Neural cell (in vitro differentiated cells): ENCODE measurements around the gene RMI2.

Experiments
- EP300 ChIP-seq: fragments of 450-650 bp; conservative IDR thresholded peaks from 2 replicates; pipeline ENCODE4 v1.6.1; 2014; ENCODE audit warnings: antibody characterized with exemption, mild to moderate bottlenecking, moderate library complexity; ENCODE audit not compliant: poor library complexity, severe bottlenecking
- EZH2 ChIP-seq: fragments of 200-600, 300-800 bp; shearing (Covaris generic), sonication (generic); IDR thresholded peaks from 2 replicates; pipeline ENCODE4 v1.6.1; 2014; ENCODE audit warnings: antibody characterized with exemption, low read length, borderline replicate concordance, mild to moderate bottlenecking; ENCODE audit not compliant: insufficient read depth, poor library complexity, severe bottlenecking
- MXI1 ChIP-seq: fragments of 450-650 bp; conservative IDR thresholded peaks from 2 replicates; pipeline ENCODE4 v1.6.1; 2014; ENCODE audit warnings: antibody characterized with exemption, mild to moderate bottlenecking; ENCODE audit not compliant: poor library complexity, severe bottlenecking
- POLR2AphosphoS5 ChIP-seq: IDR thresholded peaks from 2 replicates; pipeline ENCODE4 v1.6.1; 2012
- RAD21 ChIP-seq: fragments of 450-650 bp; conservative IDR thresholded peaks from 2 replicates; pipeline ENCODE4 v1.6.1; 2014; ENCODE audit warnings: antibody characterized with exemption, mild to moderate bottlenecking, moderate library complexity
- SMC3 ChIP-seq: fragments of 450-650 bp; conservative IDR thresholded peaks from 2 replicates; pipeline ENCODE4 v1.6.1; 2014; ENCODE audit warnings: antibody characterized with exemption, mild to moderate bottlenecking, moderate library complexity; ENCODE audit not compliant: poor library complexity
- TAF1 ChIP-seq: IDR thresholded peaks from 2 replicates; pipeline ENCODE4 v1.6.1; 2012; ENCODE audit warnings: low read depth
- TF ChIP-seq, protein P1 (sequence below): IDR thresholded peaks from 2 replicates; pipeline ENCODE4 v1.6.1; 2012; ENCODE audit warnings: borderline replicate concordance
- TF ChIP-seq, protein P2 (sequence below): fragments of 450-650 bp; IDR thresholded peaks from 2 replicates; pipeline ENCODE4 v1.5.1; 2014; ENCODE audit warnings: antibody characterized with exemption, mild to moderate bottlenecking, moderate library complexity; ENCODE audit not compliant: poor library complexity, severe bottlenecking

DNA sequence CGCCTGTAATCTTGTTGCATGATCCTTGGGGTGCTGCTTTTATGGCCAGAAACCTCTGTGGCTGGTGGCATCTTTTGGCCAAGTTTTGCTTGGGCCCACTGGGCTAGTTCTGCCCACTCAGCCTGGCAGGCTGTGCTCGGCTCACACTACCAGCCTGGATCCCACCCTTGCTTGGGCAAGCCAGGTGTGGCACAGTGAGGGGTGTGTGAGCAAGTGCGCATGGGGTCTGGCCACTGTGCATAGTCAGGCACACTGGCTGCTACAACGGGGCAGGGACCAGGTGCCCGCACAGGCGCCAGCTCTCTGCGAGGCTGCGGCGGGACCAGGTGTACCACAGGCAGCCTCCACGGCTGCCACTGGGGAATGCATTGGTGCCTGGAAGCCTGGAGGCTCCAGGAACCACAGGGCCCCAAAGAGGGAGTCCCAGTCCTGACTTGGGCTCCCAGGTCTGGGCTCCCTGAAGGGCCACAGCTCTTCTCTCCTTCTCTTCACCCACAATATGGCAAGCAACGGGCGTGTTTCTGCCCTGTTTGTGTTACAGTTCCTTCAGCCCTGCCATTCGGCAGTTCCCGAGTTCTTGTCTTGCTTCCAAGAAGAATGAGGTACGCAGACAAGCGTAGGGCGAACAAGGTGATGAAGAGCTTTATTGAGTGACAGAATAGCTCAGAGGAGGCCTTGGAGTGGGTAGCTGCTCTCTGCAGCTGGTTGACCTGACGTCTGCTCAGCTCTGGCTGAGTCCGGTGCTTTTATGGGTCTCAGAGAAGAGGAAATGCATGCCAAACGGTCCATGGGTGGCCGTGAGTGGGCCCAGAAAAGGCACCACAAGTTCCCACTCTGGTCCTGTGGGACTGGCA is 37.4 kb upstream of the RMI2 start:
- TF ChIP-seq, protein P1, sequence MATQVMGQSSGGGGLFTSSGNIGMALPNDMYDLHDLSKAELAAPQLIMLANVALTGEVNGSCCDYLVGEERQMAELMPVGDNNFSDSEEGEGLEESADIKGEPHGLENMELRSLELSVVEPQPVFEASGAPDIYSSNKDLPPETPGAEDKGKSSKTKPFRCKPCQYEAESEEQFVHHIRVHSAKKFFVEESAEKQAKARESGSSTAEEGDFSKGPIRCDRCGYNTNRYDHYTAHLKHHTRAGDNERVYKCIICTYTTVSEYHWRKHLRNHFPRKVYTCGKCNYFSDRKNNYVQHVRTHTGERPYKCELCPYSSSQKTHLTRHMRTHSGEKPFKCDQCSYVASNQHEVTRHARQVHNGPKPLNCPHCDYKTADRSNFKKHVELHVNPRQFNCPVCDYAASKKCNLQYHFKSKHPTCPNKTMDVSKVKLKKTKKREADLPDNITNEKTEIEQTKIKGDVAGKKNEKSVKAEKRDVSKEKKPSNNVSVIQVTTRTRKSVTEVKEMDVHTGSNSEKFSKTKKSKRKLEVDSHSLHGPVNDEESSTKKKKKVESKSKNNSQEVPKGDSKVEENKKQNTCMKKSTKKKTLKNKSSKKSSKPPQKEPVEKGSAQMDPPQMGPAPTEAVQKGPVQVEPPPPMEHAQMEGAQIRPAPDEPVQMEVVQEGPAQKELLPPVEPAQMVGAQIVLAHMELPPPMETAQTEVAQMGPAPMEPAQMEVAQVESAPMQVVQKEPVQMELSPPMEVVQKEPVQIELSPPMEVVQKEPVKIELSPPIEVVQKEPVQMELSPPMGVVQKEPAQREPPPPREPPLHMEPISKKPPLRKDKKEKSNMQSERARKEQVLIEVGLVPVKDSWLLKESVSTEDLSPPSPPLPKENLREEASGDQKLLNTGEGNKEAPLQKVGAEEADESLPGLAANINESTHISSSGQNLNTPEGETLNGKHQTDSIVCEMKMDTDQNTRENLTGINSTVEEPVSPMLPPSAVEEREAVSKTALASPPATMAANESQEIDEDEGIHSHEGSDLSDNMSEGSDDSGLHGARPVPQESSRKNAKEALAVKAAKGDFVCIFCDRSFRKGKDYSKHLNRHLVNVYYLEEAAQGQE: no peak
- TF ChIP-seq, protein P2, sequence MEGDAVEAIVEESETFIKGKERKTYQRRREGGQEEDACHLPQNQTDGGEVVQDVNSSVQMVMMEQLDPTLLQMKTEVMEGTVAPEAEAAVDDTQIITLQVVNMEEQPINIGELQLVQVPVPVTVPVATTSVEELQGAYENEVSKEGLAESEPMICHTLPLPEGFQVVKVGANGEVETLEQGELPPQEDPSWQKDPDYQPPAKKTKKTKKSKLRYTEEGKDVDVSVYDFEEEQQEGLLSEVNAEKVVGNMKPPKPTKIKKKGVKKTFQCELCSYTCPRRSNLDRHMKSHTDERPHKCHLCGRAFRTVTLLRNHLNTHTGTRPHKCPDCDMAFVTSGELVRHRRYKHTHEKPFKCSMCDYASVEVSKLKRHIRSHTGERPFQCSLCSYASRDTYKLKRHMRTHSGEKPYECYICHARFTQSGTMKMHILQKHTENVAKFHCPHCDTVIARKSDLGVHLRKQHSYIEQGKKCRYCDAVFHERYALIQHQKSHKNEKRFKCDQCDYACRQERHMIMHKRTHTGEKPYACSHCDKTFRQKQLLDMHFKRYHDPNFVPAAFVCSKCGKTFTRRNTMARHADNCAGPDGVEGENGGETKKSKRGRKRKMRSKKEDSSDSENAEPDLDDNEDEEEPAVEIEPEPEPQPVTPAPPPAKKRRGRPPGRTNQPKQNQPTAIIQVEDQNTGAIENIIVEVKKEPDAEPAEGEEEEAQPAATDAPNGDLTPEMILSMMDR: no peak
- TF ChIP-seq EZH2 (no peak), MXI1 (no peak), EP300 (no peak), POLR2AphosphoS5 (no peak), TAF1 (no peak), RAD21 (no peak), SMC3 (no peak)
